Measurements from ENCODE around the gene TRAPPC2. TPM values are rescaled to one million over a fixed set of nuclear protein-coding genes. Genes with fewer than 3 reads are reported as not detected.

The TRAPPC2 gene
- total and polyA plus RNA-seq, 12 donors = 4.3 to 20.5 (median 11.0) TPM

- H3K27ac ChIP-seq = peak overlapping the region in 1 of 5 donors; percentile 43
- peaks cover 17 to 42% of the 10 kb centered on the region in 2 donors for H3K4me1 ChIP-seq (replicated peaks in 1 of 2)
- WGBS, 4 donors = 65 to 71% (median 65%) methylated on average over 3 of the region's 3 CpGs; no CpG with 5 or more reads in 1 of the 4 donors
- no peak overlapping the region for H3K4me3 ChIP-seq
- no peaks in the 10 kb centered on the region for H3K36me3 ChIP-seq (replicated peaks in 1 of 2)
- TF ChIP-seq POLR2A (IDR thresholded peaks at IDR 0.05) = no peak
- TF ChIP-seq CTCF (IDR thresholded peaks at IDR 0.05) = no peak
- intact Hi-C loops (cut with DNase I) = no loop called here
- no peaks in the 10 kb centered on the region for H3K9me3 ChIP-seq (replicated peaks in 1 of 3)
- DNase-seq = no peak
- no peaks in the 10 kb centered on the region for H3K27me3 ChIP-seq
These were observed 31.3 kb downstream of the TRAPPC2 start for GRCh38 chrX:13703135-13703534.

- TF ChIP-seq CTCF (IDR thresholded peaks at IDR 0.05) (no peak), POLR2A (IDR thresholded peaks at IDR 0.05) (no peak)
- Histone ChIP-seq H3K27me3 (no peaks in the 10 kb centered on the region), H3K27ac (peak overlapping the region in 1 of 5 donors; percentile 20), H3K36me3 (replicated peaks in 1 of 2) (no peaks in the 10 kb centered on the region), H3K4me3 (no peak overlapping the region), H3K9me3 (replicated peaks in 1 of 3) (no peaks in the 10 kb centered on the region), H3K4me1 (replicated peaks in 1 of 2) (peaks cover 17 to 43% of the 10 kb centered on the region in 2 donors)
- DNase-seq = no peak
- 66 to 76% (median 73%) methylated on average over 3 to 5 of the region's 5 CpGs for WGBS, 4 donors
- intact Hi-C loops (cut with DNase I) = no loop called here
These were observed 32.2 kb downstream of the TRAPPC2 start for GRCh38 chrX:13702111-13702789.

GRCh38 chrX:13700380-13700779, 34.0 kb downstream of the TRAPPC2 start:
- H3K4me1 ChIP-seq (replicated peaks in 1 of 2) = peaks cover 17 to 47% of the 10 kb centered on the region in 2 donors
- no peaks in the 10 kb centered on the region for H3K27me3 ChIP-seq
- no peaks in the 10 kb centered on the region for H3K9me3 ChIP-seq (replicated peaks in 1 of 3)
- H3K4me3 ChIP-seq = no peak overlapping the region
- no peak overlapping the region for H3K27ac ChIP-seq
- no peak for TF ChIP-seq CTCF (IDR thresholded peaks at IDR 0.05)
- no peak for TF ChIP-seq POLR2A (IDR thresholded peaks at IDR 0.05)
- no peak for DNase-seq
- WGBS, 4 donors = 25 to 52% (median 45%) methylated on average over 4 of the region's 4 CpGs
- intact Hi-C loops (cut with DNase I) = no loop called here
- H3K36me3 ChIP-seq (replicated peaks in 1 of 2) = no peaks in the 10 kb centered on the region

GRCh38 chrX:13699183-13699826, 35.1 kb downstream of the TRAPPC2 start:
- Histone ChIP-seq H3K9me3 (replicated peaks in 1 of 3) (no peaks in the 10 kb centered on the region), H3K27ac (no peak overlapping the region), H3K4me1 (replicated peaks in 1 of 2) (peaks cover 17 to 53% of the 10 kb centered on the region in 2 donors), H3K36me3 (replicated peaks in 1 of 2) (no peaks in the 10 kb centered on the region), H3K4me3 (no peak overlapping the region), H3K27me3 (no peaks in the 10 kb centered on the region)
- peak in 2 of 7 donors; percentile 20 to 29 for DNase-seq
- 57 to 64% (median 61%) methylated on average over 7 of the region's 7 CpGs for WGBS, 4 donors
- TF ChIP-seq CTCF (IDR thresholded peaks at IDR 0.05) = no peak
- TF ChIP-seq POLR2A (IDR thresholded peaks at IDR 0.05) = no peak
- intact Hi-C loops (cut with DNase I) = no loop called here

Measured in adrenal gland (tissue), 12 donors.